Measurements from ENCODE around the gene CBARP.

The CBARP gene

GRCh38 chr19:1275260-1275975 is 37.6 kb upstream of the CBARP start, which contains the start of gene FAM174C:
Gene FAM174C, plus strand, starts transcription at chr19:1275530. Its CDS starts 20 bp downstream, at chr19:1275550.
- peak; percentile 68 for DNase-seq (ENCODE audit: low read depth)

GRCh38 chr19:1274852-1275259 is 37.1 kb upstream of the CBARP start:
- DNase-seq (ENCODE audit: low read depth), result no peak

GRCh38 chr19:1274081-1274851 is 36.5 kb upstream of the CBARP start:
- DNase-seq (ENCODE audit: low read depth), result no peak

GRCh38 chr19:1273263-1274041 is 35.6 kb upstream of the CBARP start:
- no peak for DNase-seq (ENCODE audit: low read depth)

GRCh38 chr19:1272423-1273262 is 34.8 kb upstream of the CBARP start:
- no peak for DNase-seq (ENCODE audit: low read depth)

- DNase-seq (ENCODE audit: low read depth), result no peak
Measured at GRCh38 chr19:1271528-1272422, 34.0 kb upstream of the CBARP start.

GRCh38 chr19:1270854-1271527 is 33.2 kb upstream of the CBARP start:
- DNase-seq (ENCODE audit: low read depth), result no peak

GRCh38 chr19:1270213-1270853 is 32.5 kb upstream of the CBARP start:
- DNase-seq (ENCODE audit: low read depth), result no peak

GRCh38 chr19:1269478-1270212 is 31.8 kb upstream of the CBARP start:
- no peak for DNase-seq (ENCODE audit: low read depth)

- DNase-seq (ENCODE audit: low read depth), result no peak
Measured at GRCh38 chr19:1269065-1269477, 31.3 kb upstream of the CBARP start, which contains the start of gene CIRBP. Gene CIRBP, plus strand, starts transcription at chr19:1269332. Its CDS starts 1,602 bp downstream, at chr19:1270934.

GRCh38 chr19:1268226-1269064 is 30.6 kb upstream of the CBARP start:
- no peak for DNase-seq (ENCODE audit: low read depth)

GRCh38 chr19:1267477-1268225 is 29.8 kb upstream of the CBARP start:
- no peak for DNase-seq (ENCODE audit: low read depth)

GRCh38 chr19:1266916-1267476 is 29.2 kb upstream of the CBARP start:
- DNase-seq (ENCODE audit: low read depth), result no peak

- no peak for DNase-seq (ENCODE audit: low read depth)
Measured at GRCh38 chr19:1266129-1266915, 28.5 kb upstream of the CBARP start.

- DNase-seq (ENCODE audit: low read depth), result no peak
Measured at GRCh38 chr19:1265615-1266128, 27.9 kb upstream of the CBARP start.
